Mesendoderm (in vitro differentiated cells): ENCODE results near the gene DYNC1I2.

ENCODE experiments used
- DNase-seq: peaks from one replicate; pipeline ENCODE4 v3.0.0; 2013
- H2AK5ac ChIP-seq: 2 replicates; pipeline ENCODE4 v1.6.1; 2013; ENCODE audit warnings: low read length, inconsistent platforms
- H2BK120ac ChIP-seq: 2 replicates; pipeline ENCODE4 v1.6.1; 2013; ENCODE audit warnings: low read depth, mild to moderate bottlenecking, low read length, moderate library complexity, mixed read lengths
- H2BK15ac ChIP-seq: replicated peaks from 2 replicates; pipeline ENCODE4 v1.6.1; 2013; ENCODE audit warnings: low read depth, mild to moderate bottlenecking, moderate library complexity
- H2BK5ac ChIP-seq: 2 replicates; pipeline ENCODE4 v1.6.1; 2013; ENCODE audit warnings: low read length, inconsistent platforms
- H3K18ac ChIP-seq: 2 replicates; pipeline ENCODE4 v1.6.1; 2013; ENCODE audit warnings: mild to moderate bottlenecking, low read length, mixed read lengths
- H3K23ac ChIP-seq: one replicate; pipeline ENCODE4 v1.6.1; 2013; ENCODE audit warnings: low read length
- H3K27ac ChIP-seq: 2 replicates; pipeline ENCODE4 v1.5.1; 2013; ENCODE audit warnings: low read depth, mild to moderate bottlenecking, inconsistent platforms, low read length, moderate library complexity
- H3K27me3 ChIP-seq: 2 replicates; pipeline ENCODE4 v1.6.1; 2013; ENCODE audit warnings: low read length, control low read depth, mild to moderate bottlenecking, inconsistent platforms; ENCODE audit not compliant: insufficient read depth, poor library complexity
- H3K36me3 ChIP-seq: 2 replicates; pipeline ENCODE4 v1.6.1; 2013; ENCODE audit warnings: low read length, inconsistent platforms; ENCODE audit not compliant: control insufficient read depth, insufficient read depth
- H3K4ac ChIP-seq: one replicate; pipeline ENCODE4 v1.6.1; 2013; ENCODE audit warnings: low read depth, mild to moderate bottlenecking, low read length, moderate library complexity
- H3K4me1 ChIP-seq: 2 replicates; pipeline ENCODE4 v1.6.1; 2013; ENCODE audit warnings: low read depth, low read length, inconsistent platforms; ENCODE audit not compliant: control insufficient read depth
- H3K4me2 ChIP-seq: 2 replicates; pipeline ENCODE4 v1.6.1; 2013; ENCODE audit warnings: low read length
- H3K4me3 ChIP-seq: 2 replicates; pipeline ENCODE4 v1.5.1; 2013; ENCODE audit warnings: mild to moderate bottlenecking, low read length
- H3K56ac ChIP-seq: one replicate; pipeline ENCODE4 v1.6.1; 2013; ENCODE audit warnings: low read length
- H3K79me1 ChIP-seq: 2 replicates; pipeline ENCODE4 v1.6.1; 2013; ENCODE audit warnings: low read length, inconsistent platforms
- H3K79me2 ChIP-seq: 2 replicates; pipeline ENCODE4 v1.6.1; 2013; ENCODE audit warnings: mild to moderate bottlenecking, low read length; ENCODE audit not compliant: control insufficient read depth, insufficient read depth
- H3K9ac ChIP-seq: 2 replicates; pipeline ENCODE4 v1.6.1; 2013; ENCODE audit warnings: low read length, inconsistent platforms
- H4K5ac ChIP-seq: one replicate; pipeline ENCODE4 v1.6.1; 2013; ENCODE audit warnings: low read length
- H4K8ac ChIP-seq: one replicate; pipeline ENCODE4 v1.6.1; 2013; ENCODE audit warnings: low read depth, mild to moderate bottlenecking, control low read depth, low read length, moderate library complexity
- WGBS: extraction: QIAGEN DNeasy Blood & Tissue Kit; methylation state at CpG from one replicate; pipeline ENCODE4 v1.1.7; 2013; ENCODE audit warnings: low lambda C conversion rate, missing lambda C conversion rate; ENCODE audit not compliant: insufficient coverage; ENCODE audit errors: extremely low coverage; 5-methylcytosine and 5-hydroxymethylcytosine counted together

DYNC1I2 gene

DNA sequence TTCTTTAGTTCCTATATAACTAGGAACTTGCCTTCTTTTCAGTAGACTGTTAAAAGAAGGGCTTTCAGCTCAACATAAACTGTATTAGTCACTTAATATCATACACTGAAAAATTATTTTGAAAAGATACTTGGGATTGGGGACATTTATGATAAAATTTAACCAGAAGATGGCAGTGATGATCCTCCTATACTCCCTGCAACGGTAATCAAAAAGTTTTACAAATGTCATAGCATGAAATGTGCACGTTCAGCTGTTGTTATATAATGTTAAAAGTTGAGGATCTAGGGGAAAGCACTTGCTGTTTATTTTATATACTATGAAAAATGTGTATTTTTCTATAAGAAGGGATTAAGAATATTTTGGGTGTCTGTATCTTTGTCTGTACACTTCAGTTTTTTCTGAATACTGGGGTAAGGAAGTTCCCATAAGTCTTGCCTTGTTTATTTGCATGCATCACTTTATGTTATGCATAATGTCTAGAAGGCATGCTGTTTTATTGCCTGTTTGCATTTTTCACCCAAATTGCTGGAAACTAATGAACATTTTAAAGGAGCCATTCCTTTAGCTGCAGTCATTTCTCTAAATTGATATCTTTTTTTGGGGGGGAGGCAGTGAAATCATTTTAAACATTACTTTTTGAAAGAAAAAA, 19.0 kb downstream of the DYNC1I2 start:
- no peak overlapping the region for H3K9ac ChIP-seq
- no peak overlapping the region for H3K4ac ChIP-seq
- no peak overlapping the region for H2BK5ac ChIP-seq
- no peak overlapping the region for H4K8ac ChIP-seq
- H3K4me2 ChIP-seq: no peak overlapping the region
- H3K4me3 ChIP-seq: no peak overlapping the region
- no peaks in the 10 kb centered on the region for H3K27me3 ChIP-seq
- H3K4me1 ChIP-seq: no peaks in the 10 kb centered on the region
- DNase-seq: no peak
- no peak overlapping the region for H2BK120ac ChIP-seq
- no CpG with 5 or more reads among the region's 2 CpGs for WGBS
- H3K36me3 ChIP-seq: no peaks in the 10 kb centered on the region
- H3K23ac ChIP-seq: no peak overlapping the region
- no peak overlapping the region for H2AK5ac ChIP-seq
- no peak overlapping the region for H3K56ac ChIP-seq
- H3K79me2 ChIP-seq: no peaks in the 10 kb centered on the region
- H3K27ac ChIP-seq: no peak overlapping the region
- H2BK15ac ChIP-seq: no peak overlapping the region
- no peak overlapping the region for H3K18ac ChIP-seq
- H3K79me1 ChIP-seq: no peaks in the 10 kb centered on the region
- H4K5ac ChIP-seq: no peak overlapping the region

DNA sequence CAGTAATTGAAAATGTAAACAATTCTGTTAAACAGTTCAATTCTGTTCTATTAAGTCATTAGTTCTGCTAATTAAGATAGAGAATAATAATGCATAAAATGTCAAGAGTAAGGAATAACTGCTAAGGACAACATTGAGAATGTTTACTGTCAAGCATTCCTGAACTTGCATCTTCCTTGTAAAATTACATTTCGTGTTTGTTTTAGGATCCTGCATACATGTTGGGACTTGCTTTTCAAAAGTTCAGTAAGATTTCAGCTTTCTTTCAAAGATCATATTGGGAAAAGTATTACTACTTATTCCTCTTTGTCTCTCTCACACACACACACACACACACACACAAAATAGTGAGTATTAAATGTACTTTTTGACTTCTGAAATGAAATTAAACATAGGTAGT, 20.5 kb downstream of the DYNC1I2 start:
- H3K27ac ChIP-seq: no peak overlapping the region
- H3K23ac ChIP-seq: no peak overlapping the region
- WGBS: no CpG with 5 or more reads among the region's 1 CpG

DNA sequence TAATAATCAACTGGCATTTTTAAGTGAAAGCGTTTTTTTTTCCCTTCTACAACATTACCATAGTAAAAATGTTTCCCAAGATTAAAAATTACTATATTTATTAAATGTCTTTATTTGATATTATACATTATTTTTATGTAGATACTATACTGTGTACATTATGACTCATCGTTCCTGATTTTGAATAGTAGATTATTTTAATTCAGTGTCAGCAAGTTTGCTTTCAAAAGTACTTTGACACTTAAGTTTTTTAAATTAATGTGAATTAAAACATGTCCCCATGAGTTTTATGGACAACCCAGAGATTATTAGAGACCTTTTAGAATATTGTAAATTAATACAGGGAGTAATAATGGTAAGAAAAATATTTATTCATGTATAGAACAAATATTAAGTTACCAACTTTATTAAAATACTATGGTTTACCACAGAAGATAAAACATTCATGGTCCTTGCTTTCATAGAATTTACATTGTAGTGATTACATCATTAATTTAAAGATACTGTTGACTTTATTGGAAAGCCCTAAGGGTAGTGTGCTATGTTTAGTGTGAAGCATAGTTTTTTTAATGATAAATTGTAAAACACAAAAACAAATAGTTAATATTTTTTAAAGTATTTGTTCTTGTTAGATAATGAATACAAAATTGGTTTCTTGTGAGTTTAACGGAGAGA, 21.9 kb downstream of the DYNC1I2 start:
- Histone ChIP-seq H4K8ac (no peak overlapping the region), H3K56ac (no peak overlapping the region), H3K4me3 (no peak overlapping the region), H2BK120ac (no peak overlapping the region), H3K4me2 (no peak overlapping the region), H3K18ac (no peak overlapping the region), H2BK15ac (no peak overlapping the region), H3K4ac (no peak overlapping the region), H3K79me2 (no peaks in the 10 kb centered on the region), H4K5ac (no peak overlapping the region), H3K79me1 (no peaks in the 10 kb centered on the region), H3K4me1 (no peaks in the 10 kb centered on the region), H3K27ac (no peak overlapping the region), H3K23ac (no peak overlapping the region), H2BK5ac (no peak overlapping the region), H3K36me3 (no peaks in the 10 kb centered on the region), H2AK5ac (no peak overlapping the region), H3K27me3 (no peaks in the 10 kb centered on the region), H3K9ac (no peak overlapping the region)
- no peak for DNase-seq
- WGBS: no CpG with 5 or more reads among the region's 3 CpGs

More for the DNA sequence above, 20.5 kb downstream of the DYNC1I2 start:
- Histone ChIP-seq H2BK5ac (no peak overlapping the region), H3K18ac (no peak overlapping the region), H2AK5ac (no peak overlapping the region), H3K4me3 (no peak overlapping the region), H3K79me1 (no peaks in the 10 kb centered on the region), H2BK15ac (no peak overlapping the region), H2BK120ac (no peak overlapping the region), H3K4me1 (no peaks in the 10 kb centered on the region), H3K27me3 (no peaks in the 10 kb centered on the region), H4K8ac (no peak overlapping the region), H4K5ac (no peak overlapping the region), H3K56ac (no peak overlapping the region), H3K36me3 (no peaks in the 10 kb centered on the region), H3K79me2 (no peaks in the 10 kb centered on the region), H3K9ac (no peak overlapping the region), H3K4me2 (no peak overlapping the region), H3K4ac (no peak overlapping the region)
- DNase-seq: no peak

DNA sequence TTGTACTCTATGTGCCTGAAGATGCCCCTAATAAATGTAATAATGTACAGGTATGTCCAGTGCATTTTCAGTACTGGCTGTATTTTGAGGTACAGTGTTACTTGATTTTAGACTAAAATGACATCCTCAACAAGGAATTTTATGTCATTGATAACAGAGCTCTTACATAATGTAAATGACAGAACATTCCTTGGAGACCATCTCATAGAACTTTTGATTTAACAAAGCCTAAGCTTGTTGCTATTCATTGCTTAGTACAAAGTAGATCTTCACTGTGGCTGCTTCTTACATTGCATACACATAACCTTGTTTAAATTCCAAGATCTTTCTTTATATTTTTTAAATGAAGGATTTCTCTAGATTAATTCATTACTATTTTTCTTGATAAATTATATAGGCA, 24.1 kb downstream of the DYNC1I2 start:
- Histone ChIP-seq H2BK15ac (no peak overlapping the region), H2AK5ac (no peak overlapping the region), H4K8ac (no peak overlapping the region), H3K79me1 (no peaks in the 10 kb centered on the region), H3K27ac (no peak overlapping the region), H3K56ac (no peak overlapping the region), H3K9ac (no peak overlapping the region), H3K23ac (no peak overlapping the region), H3K36me3 (no peaks in the 10 kb centered on the region), H3K4me3 (no peak overlapping the region), H3K27me3 (no peaks in the 10 kb centered on the region), H3K4me2 (no peak overlapping the region), H3K4me1 (no peaks in the 10 kb centered on the region), H2BK120ac (no peak overlapping the region), H2BK5ac (no peak overlapping the region), H4K5ac (no peak overlapping the region), H3K4ac (no peak overlapping the region), H3K18ac (no peak overlapping the region), H3K79me2 (no peaks in the 10 kb centered on the region)
- peak; percentile 25 for DNase-seq

DNA sequence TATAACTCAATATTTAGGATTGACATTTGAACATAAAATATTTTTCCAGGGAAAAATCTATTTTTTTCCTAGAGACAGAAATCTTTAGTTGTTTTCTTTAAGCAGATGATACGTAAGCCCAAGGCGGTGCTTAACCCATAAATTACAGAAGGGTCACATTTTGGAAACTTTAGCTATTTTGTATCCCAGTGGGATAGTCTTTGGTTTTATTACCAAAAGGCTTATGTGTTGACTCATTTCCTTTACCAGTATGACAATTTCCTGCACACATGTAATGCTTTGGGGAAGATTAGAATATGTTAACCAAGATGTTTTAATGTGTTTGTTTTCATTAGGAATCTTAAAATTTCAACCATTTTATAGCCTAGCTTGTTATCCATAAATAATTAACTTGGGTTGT, 24.8 kb downstream of the DYNC1I2 start:
- H4K8ac ChIP-seq: no peak overlapping the region
- peak; percentile 6 for DNase-seq
- H3K27me3 ChIP-seq: no peaks in the 10 kb centered on the region
- H3K4me1 ChIP-seq: no peaks in the 10 kb centered on the region
- no peak overlapping the region for H3K9ac ChIP-seq
- no peaks in the 10 kb centered on the region for H3K79me2 ChIP-seq
- no peak overlapping the region for H2AK5ac ChIP-seq
- WGBS: no CpG with 5 or more reads among the region's 2 CpGs
- H3K36me3 ChIP-seq: no peaks in the 10 kb centered on the region
- no peak overlapping the region for H2BK15ac ChIP-seq
- no peak overlapping the region for H2BK120ac ChIP-seq
- no peak overlapping the region for H3K4ac ChIP-seq
- H3K56ac ChIP-seq: no peak overlapping the region
- no peak overlapping the region for H3K4me2 ChIP-seq
- H3K23ac ChIP-seq: no peak overlapping the region
- no peaks in the 10 kb centered on the region for H3K79me1 ChIP-seq
- H4K5ac ChIP-seq: no peak overlapping the region
- no peak overlapping the region for H3K4me3 ChIP-seq
- no peak overlapping the region for H2BK5ac ChIP-seq
- no peak overlapping the region for H3K18ac ChIP-seq
- H3K27ac ChIP-seq: no peak overlapping the region

DNA sequence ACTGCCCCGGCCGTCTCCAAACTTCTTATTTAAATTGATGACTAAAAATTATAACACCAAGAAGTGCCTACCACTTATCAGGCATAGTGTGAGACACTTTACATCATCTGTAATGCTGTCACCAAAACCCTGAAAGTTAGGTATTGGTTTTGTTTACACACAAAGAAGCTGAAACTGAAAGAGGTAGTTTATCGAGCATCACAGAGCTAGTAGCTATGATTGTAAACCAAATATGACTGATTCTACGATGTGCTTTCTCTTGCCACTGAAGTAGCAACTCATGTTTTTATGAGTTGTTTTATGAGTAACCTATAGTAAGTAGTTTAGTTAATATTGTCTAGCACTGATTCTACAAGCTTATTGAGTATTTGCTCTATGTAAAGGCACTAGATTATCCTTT, 31.5 kb downstream of the DYNC1I2 start:
- H3K18ac ChIP-seq: no peak overlapping the region
- H2BK15ac ChIP-seq: no peak overlapping the region
- H3K9ac ChIP-seq: no peak overlapping the region
- H3K27ac ChIP-seq: no peak overlapping the region
- no peak overlapping the region for H3K56ac ChIP-seq
- no peaks in the 10 kb centered on the region for H3K4me1 ChIP-seq
- no peak overlapping the region for H2BK120ac ChIP-seq
- no peak overlapping the region for H3K4me2 ChIP-seq
- no peak overlapping the region for H4K5ac ChIP-seq
- H3K4me3 ChIP-seq: no peak overlapping the region
- no peak overlapping the region for H2BK5ac ChIP-seq
- no peak overlapping the region for H3K4ac ChIP-seq
- no peak overlapping the region for H4K8ac ChIP-seq
- no peak for DNase-seq
- no CpG with 5 or more reads among the region's 4 CpGs for WGBS
- no peaks in the 10 kb centered on the region for H3K79me2 ChIP-seq
- no peaks in the 10 kb centered on the region for H3K27me3 ChIP-seq
- no peak overlapping the region for H3K23ac ChIP-seq
- no peaks in the 10 kb centered on the region for H3K79me1 ChIP-seq
- no peak overlapping the region for H2AK5ac ChIP-seq
- H3K36me3 ChIP-seq: no peaks in the 10 kb centered on the region
